ENCODE measurements around the gene KRT39.

DNA sequence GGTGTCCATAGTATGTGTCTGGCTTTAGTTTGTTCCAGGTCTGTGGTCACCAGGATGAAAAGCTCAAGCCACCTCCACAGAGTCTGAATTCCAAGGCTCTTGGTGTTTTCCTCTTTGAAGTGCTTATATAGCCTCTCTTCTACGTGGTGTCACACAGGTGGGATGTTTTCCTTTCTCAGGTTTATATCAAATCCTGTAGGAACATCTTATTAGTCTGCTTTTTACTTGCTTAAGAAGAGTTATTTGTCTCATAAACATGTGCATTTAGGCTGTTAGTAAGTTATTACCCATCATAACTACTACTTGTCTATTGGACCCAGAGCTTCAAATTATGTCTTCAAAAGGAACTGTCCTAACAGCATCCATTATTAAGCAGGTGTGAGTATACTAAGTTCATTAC is at the start of gene KRT39:
- TF ChIP-seq TBX3 (IDR thresholded peaks at IDR 0.05; ENCODE audit: borderline replicate concordance) (no peak), ZC3H4 (CRISPR knock-in tag; IDR thresholded peaks at IDR 0.05; ENCODE audit: borderline replicate concordance) (no peak), TFAP4 (IDR thresholded peaks at IDR 0.05; ENCODE audit: borderline replicate concordance, low read depth) (no peak), ZNF143 (CRISPR knock-in tag; IDR thresholded peaks at IDR 0.05) (no peak), ZNF337 (CRISPR knock-in tag; IDR thresholded peaks at IDR 0.05; ENCODE audit: borderline replicate concordance, low read depth) (no peak), NR3C1 (CRISPR knock-in tag; IDR thresholded peaks at IDR 0.05) (no peak)
- TF ChIP-seq, protein P1, sequence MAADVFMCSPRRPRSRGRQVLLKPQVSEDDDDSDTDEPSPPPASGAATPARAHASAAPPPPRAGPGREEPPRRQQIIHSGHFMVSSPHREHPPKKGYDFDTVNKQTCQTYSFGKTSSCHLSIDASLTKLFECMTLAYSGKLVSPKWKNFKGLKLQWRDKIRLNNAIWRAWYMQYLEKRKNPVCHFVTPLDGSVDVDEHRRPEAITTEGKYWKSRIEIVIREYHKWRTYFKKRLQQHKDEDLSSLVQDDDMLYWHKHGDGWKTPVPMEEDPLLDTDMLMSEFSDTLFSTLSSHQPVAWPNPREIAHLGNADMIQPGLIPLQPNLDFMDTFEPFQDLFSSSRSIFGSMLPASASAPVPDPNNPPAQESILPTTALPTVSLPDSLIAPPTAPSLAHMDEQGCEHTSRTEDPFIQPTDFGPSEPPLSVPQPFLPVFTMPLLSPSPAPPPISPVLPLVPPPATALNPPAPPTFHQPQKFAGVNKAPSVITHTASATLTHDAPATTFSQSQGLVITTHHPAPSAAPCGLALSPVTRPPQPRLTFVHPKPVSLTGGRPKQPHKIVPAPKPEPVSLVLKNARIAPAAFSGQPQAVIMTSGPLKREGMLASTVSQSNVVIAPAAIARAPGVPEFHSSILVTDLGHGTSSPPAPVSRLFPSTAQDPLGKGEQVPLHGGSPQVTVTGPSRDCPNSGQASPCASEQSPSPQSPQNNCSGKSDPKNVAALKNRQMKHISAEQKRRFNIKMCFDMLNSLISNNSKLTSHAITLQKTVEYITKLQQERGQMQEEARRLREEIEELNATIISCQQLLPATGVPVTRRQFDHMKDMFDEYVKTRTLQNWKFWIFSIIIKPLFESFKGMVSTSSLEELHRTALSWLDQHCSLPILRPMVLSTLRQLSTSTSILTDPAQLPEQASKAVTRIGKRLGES (CRISPR knock-in tag; IDR thresholded peaks at IDR 0.05; ENCODE audit: borderline replicate concordance): no peak

Measured in HepG2 (cell line).